GM19468 (cell line): ENCODE measurements around the gene CLDN19.
"Not testable (repeated sequence)": the region's sequence is repeated elsewhere in the genome, so short reads cannot be mapped to it uniquely, and the experiment has no call there.

Experiments used
- ATAC-seq: cut with Tn5 transposase; IDR thresholded peaks from one replicate; pipeline ENCODE4 v1.9.1; 2021; ENCODE audit warnings: mild to moderate bottlenecking, moderate library complexity, moderate number of reproducible peaks; ENCODE audit not compliant: unreplicated experiment; ENCODE audit errors: extremely low read depth

The CLDN19 gene

GRCh38 chr1:42741706-42742105, 1.7 kb upstream of the CLDN19 start:
- ATAC-seq, result no peak

- no peak for ATAC-seq
These were observed 980 bp upstream of the CLDN19 start for GRCh38 chr1:42740851-42741580.

GRCh38 chr1:42738678-42739226, 1.3 kb downstream of the CLDN19 start:
- no peak for ATAC-seq

GRCh38 chr1:42737986-42738677, 1.9 kb downstream of the CLDN19 start:
- ATAC-seq, result no peak

- ATAC-seq, result no peak
These were observed 2.8 kb downstream of the CLDN19 start for GRCh38 chr1:42737257-42737656.

- no peak for ATAC-seq
These were observed 3.4 kb downstream of the CLDN19 start for GRCh38 chr1:42736571-42737200.

- no peak for ATAC-seq
These were observed 3.9 kb downstream of the CLDN19 start for GRCh38 chr1:42736152-42736551.

GRCh38 chr1:42735477-42736105, 4.4 kb downstream of the CLDN19 start:
- no peak for ATAC-seq

GRCh38 chr1:42735056-42735455, 5.0 kb downstream of the CLDN19 start:
- ATAC-seq, result no peak

GRCh38 chr1:42734201-42735035, 5.6 kb downstream of the CLDN19 start:
- ATAC-seq, result no peak

GRCh38 chr1:42733415-42734200, 6.4 kb downstream of the CLDN19 start:
- no peak for ATAC-seq

- no peak for ATAC-seq
These were observed 7.8 kb downstream of the CLDN19 start for GRCh38 chr1:42732126-42732680.

- no peak for ATAC-seq
These were observed 8.5 kb downstream of the CLDN19 start for GRCh38 chr1:42731585-42731984.

GRCh38 chr1:42730988-42731387, 9.0 kb downstream of the CLDN19 start:
- no peak for ATAC-seq

- ATAC-seq, result no peak
These were observed 10.0 kb downstream of the CLDN19 start for GRCh38 chr1:42730002-42730401.

GRCh38 chr1:42725820-42726219, 14.2 kb downstream of the CLDN19 start:
- not testable (repeated sequence) for ATAC-seq

- ATAC-seq, result no peak
These were observed 16.5 kb downstream of the CLDN19 start for GRCh38 chr1:42723511-42723910.

GRCh38 chr1:42722403-42722802, 17.6 kb downstream of the CLDN19 start:
- not testable (repeated sequence) for ATAC-seq

GRCh38 chr1:42721926-42722325, 18.1 kb downstream of the CLDN19 start:
- no peak for ATAC-seq
